HEK293 (cell line): ENCODE results near the gene SPECC1.

Experiments
- CTCF ChIA-PET: fragments of 350-600 bp; formaldehyde crosslinking; extraction: SDS; loops from one replicate; lab custom pipeline; 2021; ENCODE audit warnings: antibody characterized with exemption; lab: Yijun Ruan, JAX
- POLR2A ChIA-PET: fragments of 300-600 bp; formaldehyde crosslinking; extraction: SDS; loops from one replicate; lab custom pipeline; 2020; ENCODE audit warnings: antibody characterized with exemption, inconsistent platforms; lab: Yijun Ruan, JAX
- H3K27ac ChIP-seq: fragments of 200-500 bp; sonication (Bioruptor generic); 2 replicates; pipeline ENCODE4 v1.5.1; 2014; ENCODE audit warnings: low read depth, low read length, control low read depth, inconsistent platforms; ENCODE audit errors: extremely low read depth
- H3K36me3 ChIP-seq, 2 experiments: fragments of 200-500 bp in 1 of 2; sonication (Bioruptor generic) in 1 of 2; 1 replicate in 1 of 2; 2 replicates in 1 of 2; pipeline ENCODE4 v1.5.1; 2014 to 2017; ENCODE audit warnings: inconsistent platforms in 2 of 2, low read length in 2 of 2; ENCODE audit not compliant: control insufficient read depth in 2 of 2, insufficient read depth in 1 of 2
- H3K4me1 ChIP-seq: fragments of 200-500 bp; sonication (Bioruptor generic); 2 replicates; pipeline ENCODE4 v1.5.1; 2014; ENCODE audit warnings: mild to moderate bottlenecking, low read length, inconsistent platforms; ENCODE audit not compliant: control insufficient read depth, insufficient read depth
- H3K4me3 ChIP-seq: 2 replicates; pipeline ENCODE4 v1.5.1; 2011; ENCODE audit warnings: low read depth, mild to moderate bottlenecking, control low read depth, low read length, moderate library complexity
- H3K9me3 ChIP-seq: fragments of 200-500 bp; sonication (Bioruptor generic); 2 replicates; pipeline ENCODE4 v1.5.1; 2014; ENCODE audit warnings: low read depth, low read length, inconsistent platforms; ENCODE audit not compliant: control insufficient read depth, insufficient read depth
- EGR2 ChIP-seq: fragments of 450-650 bp; formaldehyde crosslinking; IDR thresholded peaks from 2 replicates; pipeline ENCODE4 v1.5.1; 2016; ENCODE audit warnings: low read depth, missing biosample characterization, missing genetic modification characterization
- GLIS2 ChIP-seq: fragments of 450-650 bp; formaldehyde crosslinking; IDR thresholded peaks from 2 replicates; pipeline ENCODE4 v1.5.1; 2016; ENCODE audit warnings: missing biosample characterization, missing genetic modification characterization
- KLF1 ChIP-seq: fragments of 450-650 bp; formaldehyde crosslinking; IDR thresholded peaks from 2 replicates; pipeline ENCODE4 v1.5.1; 2016; ENCODE audit warnings: missing biosample characterization, missing genetic modification characterization
- KLF10 ChIP-seq: fragments of 450-650 bp; IDR thresholded peaks from 2 replicates; pipeline ENCODE4 v1.5.1; 2018; ENCODE audit warnings: missing biosample characterization, mild to moderate bottlenecking, missing genetic modification characterization
- PRDM1 ChIP-seq: fragments of 450-650 bp; formaldehyde crosslinking; IDR thresholded peaks from 2 replicates; pipeline ENCODE4; 2016; ENCODE audit warnings: missing biosample characterization, missing genetic modification characterization
- TCF7L2 ChIP-seq: IDR thresholded peaks from 2 replicates; pipeline ENCODE4 v1.6.1; 2011; ENCODE audit warnings: low read depth, mild to moderate bottlenecking, inconsistent platforms, low read length, moderate library complexity, borderline replicate concordance
- ZFP69B ChIP-seq: fragments of 450-650 bp; formaldehyde crosslinking; IDR thresholded peaks from 2 replicates; pipeline ENCODE4 v1.5.1; 2016; ENCODE audit warnings: missing biosample characterization, missing genetic modification characterization
- ZNF132 ChIP-seq: fragments of 450-650 bp; formaldehyde crosslinking; IDR thresholded peaks from 2 replicates; pipeline ENCODE4 v1.5.1; 2017; ENCODE audit warnings: missing biosample characterization, missing genetic modification characterization, borderline replicate concordance
- ZNF140 ChIP-seq: fragments of 450-650 bp; formaldehyde crosslinking; IDR thresholded peaks from 2 replicates; pipeline ENCODE4 v1.5.1; 2016; ENCODE audit warnings: missing biosample characterization, missing genetic modification characterization
- ZNF155 ChIP-seq: fragments of 450-650 bp; formaldehyde crosslinking; IDR thresholded peaks from 2 replicates; pipeline ENCODE4 v1.5.1; 2016; ENCODE audit warnings: missing biosample characterization, missing genetic modification characterization
- ZNF16 ChIP-seq: fragments of 450-650 bp; formaldehyde crosslinking; IDR thresholded peaks from 2 replicates; pipeline ENCODE4 v1.5.1; 2016; ENCODE audit warnings: low read depth, missing biosample characterization, missing genetic modification characterization
- ZNF18 ChIP-seq: fragments of 450-650 bp; formaldehyde crosslinking; IDR thresholded peaks from 2 replicates; pipeline ENCODE4 v1.5.1; 2016; ENCODE audit warnings: missing biosample characterization, missing genetic modification characterization
- ZNF202 ChIP-seq: fragments of 450-650 bp; formaldehyde crosslinking; IDR thresholded peaks from 2 replicates; pipeline ENCODE4 v1.5.1; 2016; ENCODE audit warnings: missing biosample characterization, missing genetic modification characterization, borderline replicate concordance
- ZNF366 ChIP-seq: fragments of 450-650 bp; formaldehyde crosslinking; conservative IDR thresholded peaks from 2 replicates; pipeline ENCODE4 v1.5.1; 2016; ENCODE audit warnings: missing biosample characterization, missing genetic modification characterization
- ZNF518A ChIP-seq: fragments of 450-650 bp; formaldehyde crosslinking; conservative IDR thresholded peaks from 2 replicates; pipeline ENCODE4 v1.5.1; 2016; ENCODE audit warnings: low read depth, missing biosample characterization, missing genetic modification characterization
- ZNF571 ChIP-seq: fragments of 450-650 bp; formaldehyde crosslinking; IDR thresholded peaks from 2 replicates; pipeline ENCODE4 v1.5.0; 2017; ENCODE audit warnings: missing biosample characterization, missing genetic modification characterization
- ZNF660 ChIP-seq: fragments of 450-650 bp; IDR thresholded peaks from 2 replicates; pipeline ENCODE4 v1.5.1; 2018; ENCODE audit warnings: missing biosample characterization, mild to moderate bottlenecking, missing genetic modification characterization
- ZNF747 ChIP-seq: fragments of 450-650 bp; formaldehyde crosslinking; IDR thresholded peaks from 2 replicates; pipeline ENCODE4 v1.5.1; 2016; ENCODE audit warnings: missing biosample characterization, missing genetic modification characterization
- ZNF837 ChIP-seq: fragments of 450-650 bp; formaldehyde crosslinking; IDR thresholded peaks from 2 replicates; pipeline ENCODE4 v1.5.1; 2016; ENCODE audit warnings: missing biosample characterization, missing genetic modification characterization

SPECC1 gene

GRCh38 chr17:20307326-20307910 lies 298.3 kb downstream of the SPECC1 start (continued):
- no peak for TF ChIP-seq TCF7L2

GRCh38 chr17:20310481-20310880 lies 301.3 kb downstream of the SPECC1 start:
- H3K4me1 ChIP-seq: no peaks in the 10 kb centered on the region
- POLR2A ChIA-PET: no interaction called here
- peaks cover 0 to 24% of the 10 kb centered on the region in 2 experiments; a peak in 2 of 3 replicates for H3K36me3 ChIP-seq
- CTCF ChIA-PET: interaction anchor here (0.9 to 1.2 kb wide), 2 partner anchors 83 to 188 kb away, joined by 4 to 7 read pairs; no protein-coding TSS in a partner anchor
- H3K9me3 ChIP-seq: peaks cover 3% of the 10 kb centered on the region; the same call in 1 of the 2 replicates
- TF ChIP-seq ZNF16: no peak
- no peak for TF ChIP-seq GLIS2 (tag by site-specific recombination)
- TF ChIP-seq ZNF837 (tag by site-specific recombination): no peak
- TF ChIP-seq ZFP69B (tag by site-specific recombination): no peak
- no peak for TF ChIP-seq ZNF202 (tag by site-specific recombination)
- no peak for TF ChIP-seq ZNF18 (tag by site-specific recombination)
- no peak for TF ChIP-seq ZNF155 (tag by site-specific recombination)
- no peak for TF ChIP-seq ZNF518A (tag by site-specific recombination)
- no peak for TF ChIP-seq KLF1
- no peak for TF ChIP-seq ZNF366
- TF ChIP-seq KLF10 (tag by site-specific recombination): no peak
- no peak for TF ChIP-seq ZNF747 (tag by site-specific recombination)
- no peak for TF ChIP-seq ZNF132 (tag by site-specific recombination)
- TF ChIP-seq ZNF571 (tag by site-specific recombination): no peak
- TF ChIP-seq ZNF660: no peak
- TF ChIP-seq ZNF140: no peak
- no peak overlapping the region for H3K4me3 ChIP-seq
- H3K27ac ChIP-seq: no peak overlapping the region

DNA sequence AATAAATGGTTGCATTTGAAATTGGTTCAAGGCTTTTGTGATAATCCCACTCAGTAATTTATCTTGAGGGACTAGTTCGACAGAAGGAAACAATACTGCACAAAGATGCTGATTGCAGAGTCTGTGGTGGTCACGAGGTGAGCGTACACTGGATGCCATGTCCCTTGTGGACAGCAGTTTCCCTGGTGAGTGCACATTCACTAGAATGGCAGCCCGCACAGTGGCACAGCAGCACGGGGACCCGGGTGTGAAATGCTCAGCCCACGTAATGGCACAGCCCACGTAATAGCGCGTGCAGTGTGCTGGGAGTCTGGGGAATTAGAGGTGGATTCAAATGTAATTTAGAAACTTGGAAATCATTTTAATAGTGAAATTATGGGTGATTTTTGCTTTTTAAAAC lies 304.1 kb downstream of the SPECC1 start:
- H3K4me3 ChIP-seq: no peak overlapping the region
- H3K36me3 ChIP-seq: peaks cover 0 to 11% of the 10 kb centered on the region in 2 experiments; a peak in 2 of 3 replicates
- ChIA-PET POLR2A (no interaction called here), CTCF (interaction anchor here (5.5 kb wide), 1 partner anchor 86 kb away, joined by 40 read pairs; no protein-coding TSS in a partner anchor)
- no peaks in the 10 kb centered on the region for H3K4me1 ChIP-seq
- H3K9me3 ChIP-seq: no peaks in the 10 kb centered on the region
- peak; percentile 23; the same call in 1 of the 2 replicates for TF ChIP-seq EGR2
- no peak for TF ChIP-seq PRDM1 (tag by site-specific recombination)
- H3K27ac ChIP-seq: no peak overlapping the region
